Thyroid gland (tissue), 4 donors: Measurements from ENCODE around the gene BICD1. TPM values are rescaled to one million over a fixed set of nuclear protein-coding genes. Genes with fewer than 3 reads are reported as not detected.

Experiments
- DNase-seq, 2 donors: peaks; one replicate each; pipeline ENCODE4 v3.0.0-alpha.2; 2019
- H3K27ac ChIP-seq, 3 donors: fragments of 200-600 bp; sonication (generic); 1 replicate in 2 of 3; 2 replicates in 1 of 3; pipeline ENCODE4 v1.5.1; 2016 to 2019; ENCODE audit warnings: mild to moderate bottlenecking in 1 of 3, moderate library complexity in 1 of 3
- H3K27me3 ChIP-seq: fragments of 200-600 bp; sonication (generic); one replicate; pipeline ENCODE4 v1.5.1; 2019
- H3K36me3 ChIP-seq, 2 donors: fragments of 200-600 bp; sonication (generic); one replicate each; pipeline ENCODE4 v1.5.1; 2016 to 2019
- H3K4me1 ChIP-seq, 2 donors: fragments of 200-600 bp; sonication (generic); one replicate each; pipeline ENCODE4 v1.5.1; 2017 to 2019
- H3K4me3 ChIP-seq, 3 donors: fragments of 200-600 bp; sonication (generic); replicated peaks in 1 of 3; 1 replicate in 2 of 3; 2 replicates in 1 of 3; pipeline ENCODE4 v1.5.1; 2016; ENCODE audit warnings: mild to moderate bottlenecking in 1 of 3
- H3K9me3 ChIP-seq: fragments of 200-600 bp; sonication (generic); one replicate; pipeline ENCODE4 v1.5.1; 2017
- CTCF ChIP-seq, 6 experiments: fragments of 200-600 bp in 3 of 6; fragments of 450-650 bp in 3 of 6; sonication (generic) in 3 of 6; IDR thresholded peaks; one replicate each; pipeline ENCODE4 v1.5.1; 2016 to 2019; ENCODE audit warnings: antibody characterized with exemption in 6 of 6, mild to moderate bottlenecking in 2 of 6, inconsistent platforms in 1 of 6, moderate library complexity in 1 of 6
- POLR2A ChIP-seq, 2 donors: fragments of 450-650 bp; IDR thresholded peaks; one replicate each; pipeline ENCODE4 v1.6.1; 2017; ENCODE audit warnings: antibody characterized with exemption in 2 of 2, mild to moderate bottlenecking in 2 of 2, moderate library complexity in 1 of 2
- WGBS, 2 donors: methylation state at CpG; one replicate each; pipeline ENCODE4 v1.1.5; 2017; 5-methylcytosine and 5-hydroxymethylcytosine counted together
- intact Hi-C: fragments of 100-400 bp; cut with DNase I; formaldehyde crosslinking; loops from one replicate; pipeline ENCODE4 v1.15.1; 2023
- total RNA-seq, 4 donors: library from RNA; depleted of rRNA; stranded (reverse); fragments of >200 nt; gene quantifications; one replicate each; pipeline ENCODE4 v1.2.3, GENCODE V29; 2016

Gene BICD1
- 10 to 100 TPM; 16.7 to 33.7 (median 24.7) TPM for total RNA-seq

- peak; percentile 87 to 92 for DNase-seq
- TF ChIP-seq POLR2A (IDR thresholded peaks at IDR 0.05): peak; percentile 23 to 92
- TF ChIP-seq CTCF (IDR thresholded peaks at IDR 0.05): peak in 3 of 6 experiments; percentile 26 to 48 (median 45)
- Histone ChIP-seq H3K9me3 (no peaks in the 10 kb centered on the region), H3K36me3 (no peaks in the 10 kb centered on the region), H3K27me3 (no peaks in the 10 kb centered on the region), H3K4me1 (peaks cover 13 to 15% of the 10 kb centered on the region in 2 donors), H3K27ac (peak within 1 kb of the TSS; percentile 68 to 89 (median 86)), H3K4me3 (peak within 1 kb of the TSS; percentile 23 to 80 (median 78))
- 0 to 1% methylated on average over 22 to 36 of the region's 96 CpGs for WGBS, 2 donors
- intact Hi-C loops: no loop called here
These were observed at the start of gene BICD1 for GRCh38 chr12:32106517-32107358. TSS of gene BICD1 (plus strand) at chr12:32106847. CDS start at chr12:32107332, 485 bp downstream.

- DNase-seq: no peak
- H3K36me3 ChIP-seq: no peaks in the 10 kb centered on the region
- TF ChIP-seq POLR2A (IDR thresholded peaks at IDR 0.05) (no peak), CTCF (IDR thresholded peaks at IDR 0.05) (no peak)
- H3K4me3 ChIP-seq: no peak overlapping the region
- H3K4me1 ChIP-seq: no peaks in the 10 kb centered on the region
- intact Hi-C loops: loop anchor here (10.0 kb wide), 2 partner anchors 244 to 406 kb away; partner anchors contain the start of gene ETFBKMT
- WGBS, 2 donors: 97% methylated on average over 3 of the region's 3 CpGs
- no peaks in the 10 kb centered on the region for H3K9me3 ChIP-seq
- no peaks in the 10 kb centered on the region for H3K27me3 ChIP-seq
- no peak overlapping the region for H3K27ac ChIP-seq
These were observed 45.6 kb upstream of the BICD1 start for GRCh38 chr12:32061033-32061432.

GRCh38 chr12:32062881-32063280 is 43.8 kb upstream of the BICD1 start:
- Histone ChIP-seq H3K27me3 (no peaks in the 10 kb centered on the region), H3K4me3 (no peak overlapping the region), H3K9me3 (no peaks in the 10 kb centered on the region), H3K27ac (no peak overlapping the region), H3K36me3 (no peaks in the 10 kb centered on the region), H3K4me1 (no peaks in the 10 kb centered on the region)
- intact Hi-C loops: loop anchor here (10.0 kb wide), 2 partner anchors 242 to 408 kb away; partner anchors contain the start of gene ETFBKMT
- no peak for DNase-seq
- whole genome bisulfite sequencing, 2 donors: 50 to 61% methylated on average over 2 of the region's 2 CpGs
- TF ChIP-seq CTCF (IDR thresholded peaks at IDR 0.05): no peak
- no peak for TF ChIP-seq POLR2A (IDR thresholded peaks at IDR 0.05)

- WGBS, 2 donors: 96 to 98% methylated on average over 4 of the region's 4 CpGs
- intact Hi-C loops: loop anchor here (10.0 kb wide), 2 partner anchors 241 to 409 kb away; partner anchors contain the start of gene ETFBKMT
These were observed 42.9 kb upstream of the BICD1 start for GRCh38 chr12:32063796-32064195.

More at GRCh38 chr12:32063796-32064195, 42.9 kb upstream of the BICD1 start:
- Histone ChIP-seq H3K9me3 (no peaks in the 10 kb centered on the region), H3K4me3 (no peak overlapping the region), H3K36me3 (no peaks in the 10 kb centered on the region), H3K27ac (no peak overlapping the region), H3K4me1 (no peaks in the 10 kb centered on the region), H3K27me3 (no peaks in the 10 kb centered on the region)
- no peak for TF ChIP-seq CTCF (IDR thresholded peaks at IDR 0.05)
- no peak for TF ChIP-seq POLR2A (IDR thresholded peaks at IDR 0.05)
- no peak for DNase-seq
